HEK293 (cell line): Measurements from ENCODE around the gene DIDO1.
A peak's percentile ranks its signal among the peaks of the same experiment; 100 is the strongest.

ENCODE experiments used
- CTCF ChIP-seq: fragments of 450-650 bp; formaldehyde crosslinking; IDR thresholded peaks from 2 replicates; pipeline ENCODE4 v1.5.1; 2016; ENCODE audit warnings: missing biosample characterization, missing genetic modification characterization
- HOXC10 ChIP-seq: sonication (generic); formaldehyde crosslinking; IDR thresholded peaks from 2 replicates; pipeline ENCODE4 v1.8.1; 2023; ENCODE audit warnings: mild to moderate bottlenecking, missing genetic modification reagents
- INSM2 ChIP-seq: fragments of 450-650 bp; formaldehyde crosslinking; IDR thresholded peaks from 2 replicates; pipeline ENCODE4 v1.5.1; 2016; ENCODE audit warnings: missing biosample characterization, missing genetic modification characterization
- KLF9 ChIP-seq: fragments of 450-650 bp; formaldehyde crosslinking; IDR thresholded peaks from 2 replicates; pipeline ENCODE4 v1.5.1; 2016; ENCODE audit warnings: missing biosample characterization, missing genetic modification characterization, low read depth
- ZFP69B ChIP-seq: fragments of 450-650 bp; formaldehyde crosslinking; IDR thresholded peaks from 2 replicates; pipeline ENCODE4 v1.5.1; 2016; ENCODE audit warnings: missing biosample characterization, missing genetic modification characterization
- ZNF112 ChIP-seq: fragments of 450-650 bp; formaldehyde crosslinking; IDR thresholded peaks from 2 replicates; pipeline ENCODE4 v1.5.0; 2017; ENCODE audit warnings: missing biosample characterization, missing genetic modification characterization
- ZNF146 ChIP-seq: fragments of 450-650 bp; formaldehyde crosslinking; IDR thresholded peaks from 2 replicates; pipeline ENCODE4 v1.5.1; 2016; ENCODE audit warnings: missing biosample characterization, missing genetic modification characterization
- ZNF335 ChIP-seq: fragments of 450-650 bp; formaldehyde crosslinking; conservative IDR thresholded peaks from 2 replicates; pipeline ENCODE4 v1.5.1; 2016; ENCODE audit warnings: missing biosample characterization, missing genetic modification characterization
- ZNF473 ChIP-seq: fragments of 450-650 bp; formaldehyde crosslinking; IDR thresholded peaks from 2 replicates; pipeline ENCODE4 v1.5.1; 2017; ENCODE audit warnings: missing biosample characterization, missing genetic modification characterization
- ZNF501 ChIP-seq: fragments of 450-650 bp; formaldehyde crosslinking; IDR thresholded peaks from 2 replicates; pipeline ENCODE4 v1.5.1; 2016; ENCODE audit warnings: missing biosample characterization, missing genetic modification characterization
- ZNF510 ChIP-seq: fragments of 450-650 bp; formaldehyde crosslinking; IDR thresholded peaks from 2 replicates; pipeline ENCODE4 v1.5.1; 2018; ENCODE audit warnings: mild to moderate bottlenecking, missing genetic modification characterization, missing biosample characterization; ENCODE audit not compliant: insufficient replicate concordance
- ZSCAN4 ChIP-seq: fragments of 450-650 bp; formaldehyde crosslinking; IDR thresholded peaks from 2 replicates; pipeline ENCODE4 v1.5.1; 2017; ENCODE audit warnings: missing biosample characterization, missing genetic modification characterization
- TF ChIP-seq, protein P1 (sequence below): fragments of 450-650 bp; formaldehyde crosslinking; IDR thresholded peaks from 2 replicates; pipeline ENCODE4 v1.5.1; 2016; ENCODE audit warnings: missing biosample characterization, missing genetic modification characterization
- TF ChIP-seq, protein P2 (sequence below): fragments of 450-650 bp; formaldehyde crosslinking; IDR thresholded peaks from 2 replicates; pipeline ENCODE4 v1.5.1; 2017; ENCODE audit warnings: missing biosample characterization, missing genetic modification characterization
- TF ChIP-seq, protein P3 (sequence below): fragments of 450-650 bp; formaldehyde crosslinking; IDR thresholded peaks from 2 replicates; pipeline ENCODE4 v1.5.1; 2016; ENCODE audit warnings: missing biosample characterization, missing genetic modification characterization
- TF ChIP-seq, protein P4 (sequence below): fragments of 450-650 bp; formaldehyde crosslinking; IDR thresholded peaks from 2 replicates; pipeline ENCODE4 v1.5.1; 2016; ENCODE audit warnings: missing biosample characterization, missing genetic modification characterization
- TF ChIP-seq, protein P5 (sequence below): fragments of 450-650 bp; formaldehyde crosslinking; IDR thresholded peaks from 2 replicates; pipeline ENCODE4 v1.5.1; 2016; ENCODE audit warnings: missing biosample characterization, missing genetic modification characterization
- TF ChIP-seq, protein P6 (sequence below): fragments of 450-650 bp; formaldehyde crosslinking; IDR thresholded peaks from 2 replicates; pipeline ENCODE4 v1.5.1; 2016; ENCODE audit warnings: missing biosample characterization, missing genetic modification characterization

The DIDO1 gene

DNA sequence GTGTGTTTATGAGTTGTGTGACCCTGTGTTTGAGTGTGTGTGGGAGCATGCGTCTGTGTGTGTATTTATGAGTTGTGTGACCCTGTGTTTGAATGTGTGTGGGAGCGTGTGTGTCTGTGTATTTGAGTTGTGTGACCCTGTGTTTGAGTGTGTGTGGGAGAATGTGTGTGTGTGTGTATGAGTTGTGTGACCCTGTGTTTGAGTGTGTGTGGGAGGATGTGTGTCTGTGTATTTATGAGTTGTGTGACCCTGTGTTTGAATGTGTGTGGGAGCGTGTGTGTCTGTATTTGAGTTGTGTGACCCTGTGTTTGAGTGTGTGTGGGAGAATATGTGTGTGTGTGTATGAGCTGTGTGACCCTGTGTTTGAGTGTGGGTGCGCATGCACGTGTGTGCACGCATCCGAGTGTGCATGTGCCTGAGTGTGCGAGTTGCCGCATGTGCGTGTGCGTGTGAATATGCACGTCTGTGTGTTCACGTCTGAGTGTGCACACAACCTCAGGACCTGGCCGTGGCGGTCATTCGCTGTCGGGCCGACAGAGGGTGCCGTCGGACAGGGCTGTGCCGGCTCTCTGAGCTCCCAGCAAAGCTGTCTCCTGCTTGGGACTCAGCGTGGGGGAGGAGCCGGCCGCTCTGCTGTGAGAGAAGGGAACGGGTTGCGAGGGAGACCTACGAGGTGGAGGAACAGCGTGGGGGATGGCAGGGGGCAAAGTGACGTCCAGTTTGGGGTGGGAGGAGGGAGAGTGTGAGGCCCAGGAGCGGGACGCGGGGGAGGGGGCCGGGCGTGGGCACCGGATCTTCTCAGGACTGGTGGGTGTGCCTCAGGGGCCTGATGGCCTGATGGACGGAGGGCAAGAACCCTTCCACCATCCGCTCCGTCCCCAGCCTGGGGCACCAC lies 45.9 kb upstream of the DIDO1 start (continued):
- TF ChIP-seq INSM2 (tag by site-specific recombination) (no peak; the same call in 1 of the 2 replicates), KLF9 (peak; percentile 78), ZNF146 (tag by site-specific recombination) (no peak), HOXC10 (CRISPR knock-in tag) (no peak), ZFP69B (tag by site-specific recombination) (0 out of 2 replicates have a peak, but pooled peaks have one; percentile 17), CTCF (tag by site-specific recombination) (peak; percentile 97), ZNF501 (no peak), ZNF112 (tag by site-specific recombination) (no peak), ZNF335 (no peak), ZNF510 (tag by site-specific recombination) (no peak), ZNF473 (tag by site-specific recombination) (no peak), ZSCAN4 (tag by site-specific recombination) (peak; percentile 71)
- TF ChIP-seq, protein P1, sequence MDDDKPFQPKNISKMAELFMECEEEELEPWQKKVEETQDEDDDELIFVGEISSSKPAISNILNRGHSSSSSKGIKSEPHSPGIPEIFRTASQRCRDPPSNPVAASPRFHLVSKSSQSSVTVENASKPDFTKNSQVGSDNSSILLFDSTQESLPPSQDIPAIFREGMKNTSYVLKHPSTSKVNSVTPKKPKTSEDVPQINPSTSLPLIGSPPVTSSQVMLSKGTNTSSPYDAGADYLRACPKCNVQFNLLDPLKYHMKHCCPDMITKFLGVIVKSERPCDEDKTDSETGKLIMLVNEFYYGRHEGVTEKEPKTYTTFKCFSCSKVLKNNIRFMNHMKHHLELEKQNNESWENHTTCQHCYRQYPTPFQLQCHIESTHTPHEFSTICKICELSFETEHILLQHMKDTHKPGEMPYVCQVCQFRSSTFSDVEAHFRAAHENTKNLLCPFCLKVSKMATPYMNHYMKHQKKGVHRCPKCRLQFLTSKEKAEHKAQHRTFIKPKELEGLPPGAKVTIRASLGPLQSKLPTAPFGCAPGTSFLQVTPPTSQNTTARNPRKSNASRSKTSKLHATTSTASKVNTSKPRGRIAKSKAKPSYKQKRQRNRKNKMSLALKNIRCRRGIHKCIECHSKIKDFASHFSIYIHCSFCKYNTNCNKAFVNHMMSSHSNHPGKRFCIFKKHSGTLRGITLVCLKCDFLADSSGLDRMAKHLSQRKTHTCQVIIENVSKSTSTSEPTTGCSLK (tag by site-specific recombination) = no peak
- TF ChIP-seq, protein P2, sequence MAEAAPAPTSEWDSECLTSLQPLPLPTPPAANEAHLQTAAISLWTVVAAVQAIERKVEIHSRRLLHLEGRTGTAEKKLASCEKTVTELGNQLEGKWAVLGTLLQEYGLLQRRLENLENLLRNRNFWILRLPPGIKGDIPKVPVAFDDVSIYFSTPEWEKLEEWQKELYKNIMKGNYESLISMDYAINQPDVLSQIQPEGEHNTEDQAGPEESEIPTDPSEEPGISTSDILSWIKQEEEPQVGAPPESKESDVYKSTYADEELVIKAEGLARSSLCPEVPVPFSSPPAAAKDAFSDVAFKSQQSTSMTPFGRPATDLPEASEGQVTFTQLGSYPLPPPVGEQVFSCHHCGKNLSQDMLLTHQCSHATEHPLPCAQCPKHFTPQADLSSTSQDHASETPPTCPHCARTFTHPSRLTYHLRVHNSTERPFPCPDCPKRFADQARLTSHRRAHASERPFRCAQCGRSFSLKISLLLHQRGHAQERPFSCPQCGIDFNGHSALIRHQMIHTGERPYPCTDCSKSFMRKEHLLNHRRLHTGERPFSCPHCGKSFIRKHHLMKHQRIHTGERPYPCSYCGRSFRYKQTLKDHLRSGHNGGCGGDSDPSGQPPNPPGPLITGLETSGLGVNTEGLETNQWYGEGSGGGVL = peak; percentile 71
- TF ChIP-seq, protein P3, sequence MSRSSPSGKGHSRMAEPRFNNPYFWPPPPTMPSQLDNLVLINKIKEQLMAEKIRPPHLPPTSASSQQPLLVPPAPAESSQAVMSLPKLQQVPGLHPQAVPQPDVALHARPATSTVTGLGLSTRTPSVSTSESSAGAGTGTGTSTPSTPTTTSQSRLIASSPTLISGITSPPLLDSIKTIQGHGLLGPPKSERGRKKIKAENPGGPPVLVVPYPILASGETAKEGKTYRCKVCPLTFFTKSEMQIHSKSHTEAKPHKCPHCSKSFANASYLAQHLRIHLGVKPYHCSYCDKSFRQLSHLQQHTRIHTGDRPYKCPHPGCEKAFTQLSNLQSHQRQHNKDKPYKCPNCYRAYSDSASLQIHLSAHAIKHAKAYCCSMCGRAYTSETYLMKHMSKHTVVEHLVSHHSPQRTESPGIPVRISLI = no peak
- TF ChIP-seq, protein P4, sequence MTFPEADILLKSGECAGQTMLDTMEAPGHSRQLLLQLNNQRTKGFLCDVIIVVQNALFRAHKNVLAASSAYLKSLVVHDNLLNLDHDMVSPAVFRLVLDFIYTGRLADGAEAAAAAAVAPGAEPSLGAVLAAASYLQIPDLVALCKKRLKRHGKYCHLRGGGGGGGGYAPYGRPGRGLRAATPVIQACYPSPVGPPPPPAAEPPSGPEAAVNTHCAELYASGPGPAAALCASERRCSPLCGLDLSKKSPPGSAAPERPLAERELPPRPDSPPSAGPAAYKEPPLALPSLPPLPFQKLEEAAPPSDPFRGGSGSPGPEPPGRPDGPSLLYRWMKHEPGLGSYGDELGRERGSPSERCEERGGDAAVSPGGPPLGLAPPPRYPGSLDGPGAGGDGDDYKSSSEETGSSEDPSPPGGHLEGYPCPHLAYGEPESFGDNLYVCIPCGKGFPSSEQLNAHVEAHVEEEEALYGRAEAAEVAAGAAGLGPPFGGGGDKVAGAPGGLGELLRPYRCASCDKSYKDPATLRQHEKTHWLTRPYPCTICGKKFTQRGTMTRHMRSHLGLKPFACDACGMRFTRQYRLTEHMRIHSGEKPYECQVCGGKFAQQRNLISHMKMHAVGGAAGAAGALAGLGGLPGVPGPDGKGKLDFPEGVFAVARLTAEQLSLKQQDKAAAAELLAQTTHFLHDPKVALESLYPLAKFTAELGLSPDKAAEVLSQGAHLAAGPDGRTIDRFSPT (tag by site-specific recombination) = no peak
- TF ChIP-seq, protein P5, sequence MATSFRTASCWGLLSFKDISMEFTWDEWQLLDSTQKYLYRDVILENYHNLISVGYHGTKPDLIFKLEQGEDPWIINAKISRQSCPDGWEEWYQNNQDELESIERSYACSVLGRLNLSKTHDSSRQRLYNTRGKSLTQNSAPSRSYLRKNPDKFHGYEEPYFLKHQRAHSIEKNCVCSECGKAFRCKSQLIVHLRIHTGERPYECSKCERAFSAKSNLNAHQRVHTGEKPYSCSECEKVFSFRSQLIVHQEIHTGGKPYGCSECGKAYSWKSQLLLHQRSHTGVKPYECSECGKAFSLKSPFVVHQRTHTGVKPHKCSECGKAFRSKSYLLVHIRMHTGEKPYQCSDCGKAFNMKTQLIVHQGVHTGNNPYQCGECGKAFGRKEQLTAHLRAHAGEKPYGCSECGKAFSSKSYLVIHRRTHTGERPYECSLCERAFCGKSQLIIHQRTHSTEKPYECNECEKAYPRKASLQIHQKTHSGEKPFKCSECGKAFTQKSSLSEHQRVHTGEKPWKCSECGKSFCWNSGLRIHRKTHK (tag by site-specific recombination) = no peak
- TF ChIP-seq, protein P6, sequence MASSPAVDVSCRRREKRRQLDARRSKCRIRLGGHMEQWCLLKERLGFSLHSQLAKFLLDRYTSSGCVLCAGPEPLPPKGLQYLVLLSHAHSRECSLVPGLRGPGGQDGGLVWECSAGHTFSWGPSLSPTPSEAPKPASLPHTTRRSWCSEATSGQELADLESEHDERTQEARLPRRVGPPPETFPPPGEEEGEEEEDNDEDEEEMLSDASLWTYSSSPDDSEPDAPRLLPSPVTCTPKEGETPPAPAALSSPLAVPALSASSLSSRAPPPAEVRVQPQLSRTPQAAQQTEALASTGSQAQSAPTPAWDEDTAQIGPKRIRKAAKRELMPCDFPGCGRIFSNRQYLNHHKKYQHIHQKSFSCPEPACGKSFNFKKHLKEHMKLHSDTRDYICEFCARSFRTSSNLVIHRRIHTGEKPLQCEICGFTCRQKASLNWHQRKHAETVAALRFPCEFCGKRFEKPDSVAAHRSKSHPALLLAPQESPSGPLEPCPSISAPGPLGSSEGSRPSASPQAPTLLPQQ (tag by site-specific recombination) = 0 out of 2 replicates have a peak, but pooled peaks have one; percentile 17
